GM12874 (cell line): ENCODE measurements around the gene ADARB2.

ENCODE experiments used
- CTCF ChIP-seq: IDR thresholded peaks from 2 replicates; pipeline ENCODE4 v1.5.1; 2011; ENCODE audit warnings: low read depth, mild to moderate bottlenecking, control low read depth, low read length, moderate library complexity; ENCODE audit not compliant: insufficient read depth

Gene ADARB2

DNA sequence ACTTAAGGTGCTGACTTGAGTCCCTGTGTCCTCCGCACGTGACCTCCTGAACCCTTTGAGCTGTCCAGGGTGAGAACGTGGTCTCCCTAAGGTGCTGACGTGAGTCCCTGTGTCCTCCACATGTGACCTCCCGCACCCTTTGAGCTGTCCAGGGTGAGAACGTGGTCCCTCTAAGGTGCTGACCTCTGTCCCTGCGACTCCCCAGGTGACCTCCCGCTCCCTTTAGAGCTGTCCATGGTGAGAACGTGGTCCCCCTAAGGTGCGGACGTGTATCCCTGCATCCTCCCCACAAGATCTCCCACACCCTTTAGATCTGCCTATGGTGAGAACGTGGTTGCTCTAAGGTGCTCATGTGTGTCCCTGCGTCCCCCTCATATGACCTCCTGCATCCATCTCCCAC lies 174.3 kb downstream of the ADARB2 start:
- TF ChIP-seq CTCF: no peak

- TF ChIP-seq CTCF: no peak
Measured at GRCh38 chr10:1561731-1562337, 175.5 kb downstream of the ADARB2 start.

- no peak for TF ChIP-seq CTCF
Measured at GRCh38 chr10:1560535-1561192, 176.7 kb downstream of the ADARB2 start.

DNA sequence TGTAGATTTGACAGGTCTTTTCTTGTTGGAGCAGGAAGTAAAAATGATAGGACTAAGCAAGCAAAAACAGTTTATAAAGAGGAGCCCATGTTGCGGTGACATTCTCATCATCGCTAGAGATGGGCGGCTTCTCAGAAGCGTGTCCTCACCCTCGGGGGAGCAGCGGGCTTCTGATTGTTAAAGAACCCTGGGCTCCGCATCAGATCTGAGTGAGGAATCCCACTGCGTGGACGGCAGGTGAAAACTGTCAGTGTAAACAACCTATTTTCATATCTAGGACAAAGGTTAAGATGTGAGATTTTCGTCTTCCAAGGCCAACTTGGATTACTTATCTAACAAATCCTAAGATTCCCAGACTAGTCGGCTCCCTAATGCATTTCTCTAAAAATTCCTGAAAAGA lies 177.6 kb downstream of the ADARB2 start:
- no peak for TF ChIP-seq CTCF

GRCh38 chr10:1559311-1559710 lies 178.0 kb downstream of the ADARB2 start:
- no peak for TF ChIP-seq CTCF

- TF ChIP-seq CTCF: no peak
Measured at GRCh38 chr10:1558906-1559305, 178.4 kb downstream of the ADARB2 start.

GRCh38 chr10:1557081-1557480 lies 180.2 kb downstream of the ADARB2 start:
- no peak for TF ChIP-seq CTCF
